ENCODE data around the gene PEAK1. TPM values are rescaled to one million over a fixed set of nuclear protein-coding genes. Genes with fewer than 3 reads are reported as not detected.

Gene PEAK1
- total and polyA plus RNA-seq, 2 experiments from 2014 or later: 7.8 to 34.1 TPM

- H3K4me1 Mint-ChIP-seq: no peaks in the 10 kb centered on the region; the same call in 2 of the 3 replicates
- no peak overlapping the region for H3K4me2 ChIP-seq
- peaks cover 1% of the 10 kb centered on the region for H3K27me3 Mint-ChIP-seq (ENCODE audit: insufficient read depth, low read depth, poor library complexity)
- no peaks in the 10 kb centered on the region for H3K79me2 ChIP-seq (replicated peaks; ENCODE audit: insufficient read depth)
- H3K27me3 ChIP-seq (ENCODE audit: insufficient read depth): no peaks in the 10 kb centered on the region
- H2AFZ ChIP-seq: no peak overlapping the region
- H3K9me2 ChIP-seq (ENCODE audit: insufficient read depth): 0 out of 2 replicates have a peak, but pooled peaks cover 3% of the 10 kb centered on the region
- no peak overlapping the region for H3K27ac ChIP-seq (ENCODE audit: low read depth)
- H3K36me3 Mint-ChIP-seq (ENCODE audit: low read depth): no peaks in the 10 kb centered on the region
- no peaks in the 10 kb centered on the region for H3K9me3 Mint-ChIP-seq
- no peaks in the 10 kb centered on the region for H4K20me1 ChIP-seq (replicated peaks; ENCODE audit: insufficient read depth)
- no peak for ATAC-seq
- H3K4me1 ChIP-seq (ENCODE audit: insufficient read depth): no peaks in the 10 kb centered on the region
- H3F3A ChIP-seq (replicated peaks; ENCODE audit: low read depth): no peaks in the 10 kb centered on the region
- H3K4me3 ChIP-seq: no peak overlapping the region
- H3K27ac Mint-ChIP-seq: no peak overlapping the region
- no peaks in the 10 kb centered on the region for H3K36me3 ChIP-seq (ENCODE audit: insufficient read depth)
- no peak for DNase-seq (ENCODE audit: low spot score)
- TF ChIP-seq EZH2phosphoT487 (IDR thresholded peaks at IDR 0.05; ENCODE audit: unreplicated experiment) (no peak), POLR2AphosphoS5 (IDR thresholded peaks at IDR 0.05; ENCODE audit: low read depth) (no peak), JUNB (IDR thresholded peaks at IDR 0.05; ENCODE audit: unreplicated experiment) (no peak), ZNF114 (CRISPR knock-in tag; IDR thresholded peaks at IDR 0.05) (no peak), EZH2 (IDR thresholded peaks at IDR 0.05; ENCODE audit: low read depth, unreplicated experiment) (no peak), NANOG (IDR thresholded peaks at IDR 0.05; ENCODE audit: borderline replicate concordance) (no peak), STAT1 (IDR thresholded peaks at IDR 0.05; ENCODE audit: unreplicated experiment) (no peak), ZNF331 (CRISPR knock-in tag; IDR thresholded peaks at IDR 0.05; ENCODE audit: low read depth) (no peak), REST (IDR thresholded peaks at IDR 0.05; ENCODE audit: unreplicated experiment) (no peak), CREB1 (CRISPR knock-in tag; IDR thresholded peaks at IDR 0.05; ENCODE audit: low read depth) (no peak)
- TF ChIP-seq, protein P1, sequence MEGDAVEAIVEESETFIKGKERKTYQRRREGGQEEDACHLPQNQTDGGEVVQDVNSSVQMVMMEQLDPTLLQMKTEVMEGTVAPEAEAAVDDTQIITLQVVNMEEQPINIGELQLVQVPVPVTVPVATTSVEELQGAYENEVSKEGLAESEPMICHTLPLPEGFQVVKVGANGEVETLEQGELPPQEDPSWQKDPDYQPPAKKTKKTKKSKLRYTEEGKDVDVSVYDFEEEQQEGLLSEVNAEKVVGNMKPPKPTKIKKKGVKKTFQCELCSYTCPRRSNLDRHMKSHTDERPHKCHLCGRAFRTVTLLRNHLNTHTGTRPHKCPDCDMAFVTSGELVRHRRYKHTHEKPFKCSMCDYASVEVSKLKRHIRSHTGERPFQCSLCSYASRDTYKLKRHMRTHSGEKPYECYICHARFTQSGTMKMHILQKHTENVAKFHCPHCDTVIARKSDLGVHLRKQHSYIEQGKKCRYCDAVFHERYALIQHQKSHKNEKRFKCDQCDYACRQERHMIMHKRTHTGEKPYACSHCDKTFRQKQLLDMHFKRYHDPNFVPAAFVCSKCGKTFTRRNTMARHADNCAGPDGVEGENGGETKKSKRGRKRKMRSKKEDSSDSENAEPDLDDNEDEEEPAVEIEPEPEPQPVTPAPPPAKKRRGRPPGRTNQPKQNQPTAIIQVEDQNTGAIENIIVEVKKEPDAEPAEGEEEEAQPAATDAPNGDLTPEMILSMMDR (conservative IDR thresholded peaks at IDR 0.05; ENCODE audit: low read depth in 2 of 2): no peak
- TF ChIP-seq, protein P2, sequence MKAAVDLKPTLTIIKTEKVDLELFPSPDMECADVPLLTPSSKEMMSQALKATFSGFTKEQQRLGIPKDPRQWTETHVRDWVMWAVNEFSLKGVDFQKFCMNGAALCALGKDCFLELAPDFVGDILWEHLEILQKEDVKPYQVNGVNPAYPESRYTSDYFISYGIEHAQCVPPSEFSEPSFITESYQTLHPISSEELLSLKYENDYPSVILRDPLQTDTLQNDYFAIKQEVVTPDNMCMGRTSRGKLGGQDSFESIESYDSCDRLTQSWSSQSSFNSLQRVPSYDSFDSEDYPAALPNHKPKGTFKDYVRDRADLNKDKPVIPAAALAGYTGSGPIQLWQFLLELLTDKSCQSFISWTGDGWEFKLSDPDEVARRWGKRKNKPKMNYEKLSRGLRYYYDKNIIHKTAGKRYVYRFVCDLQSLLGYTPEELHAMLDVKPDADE (IDR thresholded peaks at IDR 0.05): no peak
- TF ChIP-seq, protein P3, sequence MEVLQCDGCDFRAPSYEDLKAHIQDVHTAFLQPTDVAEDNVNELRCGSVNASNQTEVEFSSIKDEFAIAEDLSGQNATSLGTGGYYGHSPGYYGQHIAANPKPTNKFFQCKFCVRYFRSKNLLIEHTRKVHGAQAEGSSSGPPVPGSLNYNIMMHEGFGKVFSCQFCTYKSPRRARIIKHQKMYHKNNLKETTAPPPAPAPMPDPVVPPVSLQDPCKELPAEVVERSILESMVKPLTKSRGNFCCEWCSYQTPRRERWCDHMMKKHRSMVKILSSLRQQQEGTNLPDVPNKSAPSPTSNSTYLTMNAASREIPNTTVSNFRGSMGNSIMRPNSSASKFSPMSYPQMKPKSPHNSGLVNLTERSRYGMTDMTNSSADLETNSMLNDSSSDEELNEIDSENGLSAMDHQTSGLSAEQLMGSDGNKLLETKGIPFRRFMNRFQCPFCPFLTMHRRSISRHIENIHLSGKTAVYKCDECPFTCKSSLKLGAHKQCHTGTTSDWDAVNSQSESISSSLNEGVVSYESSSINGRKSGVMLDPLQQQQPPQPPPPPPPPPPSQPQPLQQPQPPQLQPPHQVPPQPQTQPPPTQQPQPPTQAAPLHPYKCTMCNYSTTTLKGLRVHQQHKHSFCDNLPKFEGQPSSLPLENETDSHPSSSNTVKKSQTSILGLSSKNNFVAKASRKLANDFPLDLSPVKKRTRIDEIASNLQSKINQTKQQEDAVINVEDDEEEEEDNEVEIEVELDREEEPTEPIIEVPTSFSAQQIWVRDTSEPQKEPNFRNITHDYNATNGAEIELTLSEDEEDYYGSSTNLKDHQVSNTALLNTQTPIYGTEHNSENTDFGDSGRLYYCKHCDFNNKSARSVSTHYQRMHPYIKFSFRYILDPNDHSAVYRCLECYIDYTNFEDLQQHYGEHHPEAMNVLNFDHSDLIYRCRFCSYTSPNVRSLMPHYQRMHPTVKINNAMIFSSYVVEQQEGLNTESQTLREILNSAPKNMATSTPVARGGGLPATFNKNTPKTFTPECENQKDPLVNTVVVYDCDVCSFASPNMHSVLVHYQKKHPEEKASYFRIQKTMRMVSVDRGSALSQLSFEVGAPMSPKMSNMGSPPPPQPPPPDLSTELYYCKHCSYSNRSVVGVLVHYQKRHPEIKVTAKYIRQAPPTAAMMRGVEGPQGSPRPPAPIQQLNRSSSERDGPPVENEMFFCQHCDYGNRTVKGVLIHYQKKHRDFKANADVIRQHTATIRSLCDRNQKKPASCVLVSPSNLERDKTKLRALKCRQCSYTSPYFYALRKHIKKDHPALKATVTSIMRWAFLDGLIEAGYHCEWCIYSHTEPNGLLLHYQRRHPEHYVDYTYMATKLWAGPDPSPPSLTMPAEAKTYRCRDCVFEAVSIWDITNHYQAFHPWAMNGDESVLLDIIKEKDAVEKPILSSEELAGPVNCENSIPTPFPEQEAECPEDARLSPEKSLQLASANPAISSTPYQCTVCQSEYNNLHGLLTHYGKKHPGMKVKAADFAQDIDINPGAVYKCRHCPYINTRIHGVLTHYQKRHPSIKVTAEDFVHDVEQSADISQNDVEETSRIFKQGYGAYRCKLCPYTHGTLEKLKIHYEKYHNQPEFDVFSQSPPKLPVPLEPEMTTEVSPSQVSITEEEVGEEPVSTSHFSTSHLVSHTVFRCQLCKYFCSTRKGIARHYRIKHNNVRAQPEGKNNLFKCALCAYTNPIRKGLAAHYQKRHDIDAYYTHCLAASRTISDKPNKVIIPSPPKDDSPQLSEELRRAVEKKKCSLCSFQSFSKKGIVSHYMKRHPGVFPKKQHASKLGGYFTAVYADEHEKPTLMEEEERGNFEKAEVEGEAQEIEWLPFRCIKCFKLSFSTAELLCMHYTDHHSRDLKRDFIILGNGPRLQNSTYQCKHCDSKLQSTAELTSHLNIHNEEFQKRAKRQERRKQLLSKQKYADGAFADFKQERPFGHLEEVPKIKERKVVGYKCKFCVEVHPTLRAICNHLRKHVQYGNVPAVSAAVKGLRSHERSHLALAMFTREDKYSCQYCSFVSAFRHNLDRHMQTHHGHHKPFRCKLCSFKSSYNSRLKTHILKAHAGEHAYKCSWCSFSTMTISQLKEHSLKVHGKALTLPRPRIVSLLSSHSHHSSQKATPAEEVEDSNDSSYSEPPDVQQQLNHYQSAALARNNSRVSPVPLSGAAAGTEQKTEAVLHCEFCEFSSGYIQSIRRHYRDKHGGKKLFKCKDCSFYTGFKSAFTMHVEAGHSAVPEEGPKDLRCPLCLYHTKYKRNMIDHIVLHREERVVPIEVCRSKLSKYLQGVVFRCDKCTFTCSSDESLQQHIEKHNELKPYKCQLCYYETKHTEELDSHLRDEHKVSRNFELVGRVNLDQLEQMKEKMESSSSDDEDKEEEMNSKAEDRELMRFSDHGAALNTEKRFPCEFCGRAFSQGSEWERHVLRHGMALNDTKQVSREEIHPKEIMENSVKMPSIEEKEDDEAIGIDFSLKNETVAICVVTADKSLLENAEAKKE (CRISPR knock-in tag; IDR thresholded peaks at IDR 0.05): no peak
- no peak overlapping the region for H3K4me3 Mint-ChIP-seq
These were observed 328.8 kb downstream of the PEAK1 start for GRCh38 chr15:77091097-77091496.
